Activated CD4-positive, alpha-beta T cell treated with anti-CD3 and anti-CD28 coated beads, Interleukin-2, Interleukin-4, amounts not matched to agents 100 ng/mL and 50 ng/mL, durations not matched to agents 16 hours and 8 hours (primary cell): ENCODE measurements around the gene CFI.
A peak's percentile ranks its signal among the peaks of the same experiment; 100 is the strongest.
"Not testable (repeated sequence)": the region's sequence is repeated elsewhere in the genome, so short reads cannot be mapped to it uniquely, and the experiment has no call there.

Experiments used
- DNase-seq: peaks from one replicate; pipeline ENCODE4 v3.0.0-alpha.2; 2020; ENCODE audit warnings: low spot score

Gene CFI

DNA sequence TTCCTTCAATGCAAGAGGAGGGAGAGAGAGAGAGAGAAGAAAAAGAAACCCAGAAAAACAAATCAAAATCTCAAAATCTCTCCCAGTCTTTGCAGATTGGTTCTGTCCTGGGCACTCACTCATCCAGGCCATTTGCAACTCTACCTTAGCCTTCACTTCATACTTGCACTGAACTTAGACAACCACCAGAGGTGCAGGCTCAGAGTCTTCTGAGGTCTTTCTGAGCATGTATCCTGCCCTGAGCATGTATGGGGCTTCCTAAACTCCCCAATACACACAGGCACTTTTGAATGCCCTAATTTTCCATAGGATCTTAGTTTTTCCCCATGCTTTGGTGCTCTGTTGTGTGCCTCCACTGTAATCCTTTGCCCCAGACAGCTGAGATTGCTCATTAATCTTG, 2.9 kb downstream of the CFI start:
- no peak for DNase-seq

DNA sequence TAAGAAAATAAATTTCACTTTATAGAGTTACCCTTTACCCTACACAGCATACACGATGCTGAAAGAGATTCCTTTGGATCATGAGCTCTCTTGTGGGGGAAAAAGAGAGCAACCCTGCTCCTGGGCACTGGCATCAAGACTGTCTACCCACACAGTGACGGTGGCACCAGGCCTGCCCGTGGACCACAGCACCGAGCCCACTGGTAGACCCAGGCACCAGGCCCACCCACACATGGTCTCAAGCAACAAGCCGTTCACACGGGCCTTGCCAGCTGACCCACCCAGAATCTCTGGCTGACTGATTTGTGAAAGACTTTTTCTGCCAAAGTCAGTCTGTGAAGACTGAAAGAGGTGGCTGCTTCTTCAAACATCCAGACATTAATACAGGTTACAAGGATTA, 6.7 kb downstream of the CFI start:
- DNase-seq: no peak

GRCh38 chr4:109787807-109788206, 14.0 kb downstream of the CFI start:
- no peak for DNase-seq

- DNase-seq: no peak
These were observed 15.0 kb downstream of the CFI start for GRCh38 chr4:109786846-109787245.

GRCh38 chr4:109782092-109782491, 19.7 kb downstream of the CFI start:
- not testable (repeated sequence) for DNase-seq

- no peak for DNase-seq
These were observed 36.9 kb downstream of the CFI start for GRCh38 chr4:109764789-109765402.

- no peak for DNase-seq
These were observed 37.4 kb downstream of the CFI start for GRCh38 chr4:109764376-109764775.

- peak; percentile 35 for DNase-seq
These were observed 41.1 kb downstream of the CFI start for GRCh38 chr4:109760682-109761081.

DNA sequence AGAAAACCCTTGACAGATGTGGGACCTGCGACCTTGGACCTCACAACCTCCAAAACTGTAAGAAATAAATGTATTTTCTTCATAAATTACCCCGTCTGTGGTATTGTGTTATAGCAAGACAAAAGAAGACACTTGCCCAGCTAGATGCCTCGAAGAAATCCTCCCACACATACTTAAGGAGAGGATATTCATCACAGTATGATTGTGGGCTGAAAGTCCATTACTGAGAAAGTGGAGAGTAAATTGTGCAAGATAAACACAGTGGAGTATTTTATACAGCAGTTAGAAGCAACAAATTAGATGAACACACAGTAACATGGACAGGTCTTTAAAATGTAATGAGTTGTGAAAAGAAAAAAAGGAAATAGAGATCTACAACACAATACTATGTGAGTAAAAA, 46.1 kb downstream of the CFI start:
- no peak for DNase-seq

GRCh38 chr4:109754093-109754857, 47.5 kb downstream of the CFI start:
- no peak for DNase-seq

DNA sequence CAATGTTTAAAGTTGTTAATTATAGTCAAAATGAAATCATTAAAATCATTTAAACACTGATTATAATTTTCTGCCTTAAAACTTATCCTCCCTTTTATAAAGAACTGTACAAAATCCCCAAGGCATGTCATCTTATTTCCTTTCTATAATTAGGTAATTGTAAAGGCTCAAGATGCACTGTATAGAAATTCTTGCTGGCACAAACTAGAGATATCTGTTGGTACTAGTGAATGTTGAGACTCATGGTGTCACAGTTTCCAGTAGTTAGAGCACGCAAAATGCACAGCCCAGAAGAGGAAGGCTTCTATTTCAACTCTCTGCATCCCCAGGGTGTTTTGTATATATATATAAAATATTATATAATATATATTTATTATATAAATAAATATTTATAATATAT, 49.3 kb downstream of the CFI start:
- DNase-seq: no peak

DNA sequence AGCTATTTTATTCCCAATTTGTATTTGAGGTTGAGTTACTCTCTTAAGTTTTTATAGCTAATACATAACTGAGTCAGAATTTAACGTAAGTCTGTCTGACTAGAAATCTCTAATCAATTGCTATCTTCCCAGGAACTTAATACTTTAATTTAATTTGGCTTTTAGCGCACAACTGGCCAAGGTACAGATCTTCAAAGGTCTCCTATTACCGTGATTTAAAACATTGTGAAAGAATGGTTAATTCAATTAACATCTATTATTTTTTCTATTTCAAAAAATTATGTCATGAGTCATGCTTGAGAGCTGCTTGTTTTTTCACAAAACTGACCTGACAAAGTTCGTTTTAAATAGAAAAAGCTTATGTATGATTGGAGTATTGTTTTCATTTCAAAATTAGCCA, 49.9 kb downstream of the CFI start:
- no peak for DNase-seq

DNA sequence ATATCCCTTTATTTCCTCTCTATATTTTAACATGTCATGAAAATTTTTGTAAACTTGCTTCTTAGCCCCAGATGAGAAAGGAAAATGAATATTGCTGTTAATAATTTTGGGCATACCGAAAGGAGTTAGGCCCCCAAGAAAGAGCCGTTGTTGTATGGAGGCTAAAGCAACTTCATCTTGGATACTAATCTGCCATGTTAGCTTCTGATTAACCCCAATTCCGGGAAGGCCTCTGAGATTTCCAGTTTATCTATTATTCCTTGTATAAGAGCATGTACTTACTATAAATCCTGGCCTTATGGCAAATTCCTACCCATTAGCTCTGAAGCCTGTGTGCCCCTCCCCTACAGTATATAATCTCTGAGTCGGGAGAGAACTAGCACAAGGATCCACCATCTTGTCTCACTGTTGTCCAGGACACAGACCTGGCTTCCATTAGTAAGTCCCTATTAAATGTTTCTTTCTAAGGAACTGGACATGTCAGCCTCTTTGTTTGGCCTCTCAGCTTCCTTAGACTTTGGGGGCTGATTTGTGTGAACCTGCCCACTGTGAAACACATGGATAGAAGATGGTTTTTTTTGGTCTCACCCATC, 51.1 kb downstream of the CFI start:
- DNase-seq: no peak

GRCh38 chr4:109749388-109750082, 52.3 kb downstream of the CFI start:
- DNase-seq: no peak

GRCh38 chr4:109748114-109748513, 53.7 kb downstream of the CFI start:
- no peak for DNase-seq

DNA sequence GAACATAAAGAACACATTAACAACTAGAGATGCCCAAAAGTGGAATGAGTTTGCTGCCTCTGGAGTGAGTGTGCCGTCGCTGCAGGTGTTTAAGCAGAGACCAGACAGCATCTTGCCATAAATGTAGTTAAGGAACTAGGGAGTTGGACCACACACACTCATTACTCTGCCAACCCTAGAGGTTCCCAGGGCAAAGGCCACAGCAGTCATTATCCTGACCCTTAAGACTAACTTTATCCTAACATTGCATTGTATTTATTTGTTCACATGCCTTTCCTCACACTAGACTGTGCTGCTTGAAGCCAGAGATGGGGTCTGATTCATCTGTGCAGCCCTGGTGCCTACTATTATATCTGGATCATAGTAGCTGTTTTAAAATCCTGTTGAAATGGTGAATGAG, 55.1 kb downstream of the CFI start:
- no peak for DNase-seq

GRCh38 chr4:109745830-109746229, 56.0 kb downstream of the CFI start:
- DNase-seq: no peak

- no peak for DNase-seq
These were observed 62.3 kb downstream of the CFI start for GRCh38 chr4:109739547-109739946.

DNA sequence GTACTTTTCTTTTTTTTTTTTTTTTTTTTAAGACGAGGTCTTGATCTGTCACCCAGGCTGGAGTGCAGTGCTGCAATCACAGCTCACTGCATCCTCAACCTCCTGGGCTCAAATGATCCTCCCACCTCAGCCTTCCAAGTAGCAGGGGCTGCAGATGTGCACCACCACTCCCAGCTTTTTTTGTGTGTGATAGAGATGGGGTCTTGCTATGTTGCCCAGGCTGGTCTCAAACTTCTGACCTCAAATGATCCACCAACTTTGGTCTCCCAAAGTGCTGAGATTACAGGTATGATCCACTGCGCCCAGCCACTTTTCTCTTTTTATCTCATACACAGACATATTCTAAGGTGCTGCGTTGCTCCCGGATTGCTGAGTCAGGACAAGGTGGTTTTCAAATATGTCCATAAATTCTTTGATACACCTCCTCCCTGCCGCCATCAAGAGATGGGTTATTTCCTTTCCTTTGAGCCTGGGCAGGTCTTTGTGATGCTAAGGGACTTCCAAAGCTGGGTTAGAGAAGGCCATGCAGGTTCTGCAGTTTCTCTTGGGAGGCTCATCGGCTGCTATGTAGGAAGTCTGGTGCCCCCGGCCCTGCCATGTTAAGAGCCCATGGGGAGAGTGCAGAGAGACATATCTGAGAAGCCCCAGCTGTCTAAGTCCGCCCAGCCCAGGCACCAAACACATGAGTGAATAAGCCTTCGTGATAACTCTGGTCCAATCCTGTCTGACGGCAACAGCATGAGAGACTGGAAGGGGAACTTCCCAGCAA, 63.5 kb downstream of the CFI start:
- DNase-seq: no peak

DNA sequence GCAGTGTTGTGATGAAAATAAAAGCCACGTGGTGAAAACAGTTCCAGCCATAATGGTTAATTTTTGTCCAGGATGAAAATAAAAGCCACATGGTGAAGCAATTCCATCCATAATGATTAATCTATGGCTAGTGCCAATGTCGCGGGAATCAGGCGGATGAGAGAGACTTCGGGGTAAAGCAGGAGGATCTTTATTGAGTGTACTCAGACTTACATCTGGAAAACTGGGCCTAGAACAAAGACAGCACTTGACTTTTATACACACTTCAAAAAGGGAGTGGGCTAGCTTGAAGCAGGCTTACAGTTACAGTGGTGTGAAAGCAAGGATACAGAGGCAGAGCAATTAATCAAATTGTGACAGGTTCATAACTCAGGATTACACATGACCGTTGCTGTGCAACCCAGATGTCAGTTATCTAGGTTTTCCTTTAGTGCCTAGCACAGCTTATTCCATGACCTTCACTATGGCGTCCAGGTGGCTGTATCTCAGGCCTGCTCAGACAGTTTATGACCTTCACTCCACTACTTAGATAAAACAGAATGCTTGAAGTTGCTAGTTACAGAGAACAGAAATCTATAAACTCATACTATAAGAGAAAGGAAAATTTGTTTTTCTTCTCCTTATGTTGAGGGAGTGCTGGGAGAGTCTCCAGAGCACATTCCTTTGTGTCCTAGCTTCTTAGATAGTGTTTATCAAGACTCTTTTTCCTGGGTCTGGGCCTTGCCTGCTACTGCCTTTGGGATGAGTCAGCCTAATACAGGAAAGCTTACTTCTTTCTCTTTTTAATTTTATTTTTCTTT, 66.0 kb downstream of the CFI start:
- no peak for DNase-seq

GRCh38 chr4:109733728-109734127, 68.1 kb downstream of the CFI start:
- no peak for DNase-seq
